ENCODE data around the gene LRRTM4. TPM values are rescaled to one million over a fixed set of nuclear protein-coding genes. Genes with fewer than 3 reads are reported as not detected.

The LRRTM4 gene
- total RNA-seq, 1 donor from 2014 or later = 1.8 TPM

- no peaks in the 10 kb centered on the region for H3K9me3 Mint-ChIP-seq (ENCODE audit: unreplicated experiment)
- H3K27ac Mint-ChIP-seq (ENCODE audit: unreplicated experiment) = no peak overlapping the region
- no peak for DNase-seq (ENCODE audit: low spot score)
- no peaks in the 10 kb centered on the region for H3K36me3 Mint-ChIP-seq (ENCODE audit: low read depth, unreplicated experiment)
- no peak overlapping the region for H3K4me3 Mint-ChIP-seq (ENCODE audit: unreplicated experiment)
- TF ChIP-seq CTCF (IDR thresholded peaks at IDR 0.05; ENCODE audit: unreplicated experiment) = no peak
- no peaks in the 10 kb centered on the region for H3K27me3 Mint-ChIP-seq (ENCODE audit: unreplicated experiment)
- no peaks in the 10 kb centered on the region for H3K4me1 Mint-ChIP-seq (ENCODE audit: unreplicated experiment)
Measured at GRCh38 chr2:76895469-76895868, 626.7 kb downstream of the LRRTM4 start.

GRCh38 chr2:76870581-76870980 lies 651.6 kb downstream of the LRRTM4 start:
- H3K4me3 Mint-ChIP-seq (ENCODE audit: unreplicated experiment) = no peak overlapping the region
- no peaks in the 10 kb centered on the region for H3K9me3 Mint-ChIP-seq (ENCODE audit: unreplicated experiment)
- H3K4me1 Mint-ChIP-seq (ENCODE audit: unreplicated experiment) = peaks cover 16% of the 10 kb centered on the region
- H3K27me3 Mint-ChIP-seq (ENCODE audit: unreplicated experiment) = no peaks in the 10 kb centered on the region
- no peak for DNase-seq (ENCODE audit: low spot score)
- H3K27ac Mint-ChIP-seq (ENCODE audit: unreplicated experiment) = no peak overlapping the region
- no peak for TF ChIP-seq CTCF (IDR thresholded peaks at IDR 0.05; ENCODE audit: unreplicated experiment)
- H3K36me3 Mint-ChIP-seq (ENCODE audit: low read depth, unreplicated experiment) = no peaks in the 10 kb centered on the region

DNA sequence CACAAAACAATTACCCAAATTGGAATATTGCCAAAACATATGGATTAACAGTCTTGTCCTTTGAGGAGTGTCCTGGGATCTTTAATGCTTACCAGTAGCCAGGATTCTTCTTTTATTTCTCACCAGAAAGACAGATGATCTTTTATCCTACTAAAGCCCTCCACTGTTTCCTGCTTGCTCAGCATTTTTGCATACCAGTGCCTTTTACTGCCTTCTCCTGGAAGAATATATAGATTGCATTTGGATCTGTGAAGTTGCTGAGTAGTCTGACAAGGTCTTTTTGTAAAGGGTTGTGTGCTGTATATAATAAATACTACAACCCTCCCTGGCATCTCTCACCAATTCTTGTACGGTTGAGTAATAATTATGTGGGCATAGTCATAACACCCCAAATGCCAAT lies 652.2 kb downstream of the LRRTM4 start:
- DNase-seq (ENCODE audit: low spot score) = no peak
- no peak for TF ChIP-seq CTCF (IDR thresholded peaks at IDR 0.05; ENCODE audit: unreplicated experiment)
- peaks cover 16% of the 10 kb centered on the region for H3K4me1 Mint-ChIP-seq (ENCODE audit: unreplicated experiment)
- no peak overlapping the region for H3K27ac Mint-ChIP-seq (ENCODE audit: unreplicated experiment)
- H3K4me3 Mint-ChIP-seq (ENCODE audit: unreplicated experiment) = no peak overlapping the region
- no peaks in the 10 kb centered on the region for H3K9me3 Mint-ChIP-seq (ENCODE audit: unreplicated experiment)
- no peaks in the 10 kb centered on the region for H3K27me3 Mint-ChIP-seq (ENCODE audit: unreplicated experiment)
- no peaks in the 10 kb centered on the region for H3K36me3 Mint-ChIP-seq (ENCODE audit: low read depth, unreplicated experiment)

DNA sequence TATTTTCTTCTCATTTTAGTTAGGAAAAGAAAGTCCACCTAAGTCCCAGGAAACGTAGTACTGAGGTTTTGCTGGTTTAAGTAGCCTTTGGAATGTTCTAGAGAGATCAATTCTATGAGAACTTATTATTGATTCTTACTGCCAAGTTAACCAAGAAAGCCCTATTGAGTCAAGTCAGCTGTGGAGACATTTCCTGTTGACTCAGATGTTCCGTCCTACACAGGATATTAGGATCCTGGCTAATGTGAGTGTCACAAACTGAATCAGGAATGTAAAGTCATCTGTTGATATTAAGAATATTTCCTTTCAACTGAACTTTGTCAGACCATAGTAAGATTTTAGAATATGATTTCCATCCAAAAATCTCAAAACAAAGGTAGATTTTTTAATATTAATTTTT lies 654.3 kb downstream of the LRRTM4 start:
- peak overlapping the region; percentile 85 for H3K27ac Mint-ChIP-seq (ENCODE audit: unreplicated experiment)
- peak; percentile 13 for DNase-seq (ENCODE audit: low spot score)
- peaks cover 16% of the 10 kb centered on the region for H3K4me1 Mint-ChIP-seq (ENCODE audit: unreplicated experiment)
- H3K4me3 Mint-ChIP-seq (ENCODE audit: unreplicated experiment) = no peak overlapping the region
- H3K9me3 Mint-ChIP-seq (ENCODE audit: unreplicated experiment) = no peaks in the 10 kb centered on the region
- H3K36me3 Mint-ChIP-seq (ENCODE audit: low read depth, unreplicated experiment) = no peaks in the 10 kb centered on the region
- no peak for TF ChIP-seq CTCF (IDR thresholded peaks at IDR 0.05; ENCODE audit: unreplicated experiment)
- no peaks in the 10 kb centered on the region for H3K27me3 Mint-ChIP-seq (ENCODE audit: unreplicated experiment)

GRCh38 chr2:76866464-76866863 lies 655.7 kb downstream of the LRRTM4 start:
- TF ChIP-seq CTCF (IDR thresholded peaks at IDR 0.05; ENCODE audit: unreplicated experiment) = no peak
- DNase-seq (ENCODE audit: low spot score) = no peak
- Mint-ChIP-seq H3K4me3 (ENCODE audit: unreplicated experiment) (no peak overlapping the region), H3K27me3 (ENCODE audit: unreplicated experiment) (no peaks in the 10 kb centered on the region), H3K36me3 (ENCODE audit: low read depth, unreplicated experiment) (no peaks in the 10 kb centered on the region), H3K9me3 (ENCODE audit: unreplicated experiment) (no peaks in the 10 kb centered on the region), H3K4me1 (ENCODE audit: unreplicated experiment) (peaks cover 21% of the 10 kb centered on the region), H3K27ac (ENCODE audit: unreplicated experiment) (no peak overlapping the region)
